ENCODE data around the gene PYDC2. TPM values are rescaled to one million over a fixed set of nuclear protein-coding genes. Genes with fewer than 3 reads are reported as not detected.

The PYDC2 gene
- total and polyA plus RNA-seq, 2 experiments from 2014 or later, result not detected

- no peaks in the 10 kb centered on the region for H3K36me3 ChIP-seq
- no peak overlapping the region for H3K4me3 ChIP-seq
- no peak for DNase-seq (ENCODE audit: low read depth in 1 of 2, low spot score in 1 of 2)
- H3K9me3 ChIP-seq (ENCODE audit: low read depth), result no peaks in the 10 kb centered on the region
- TF ChIP-seq CTCF (IDR thresholded peaks at IDR 0.05; ENCODE audit: low read depth, low read length), result no peak
- H3K27ac ChIP-seq, result no peak overlapping the region
- H3K27me3 ChIP-seq, result no peaks in the 10 kb centered on the region
- no peaks in the 10 kb centered on the region for H3K4me1 ChIP-seq (ENCODE audit: low read depth)
Measured at GRCh38 chr3:191440532-191440931, 20.4 kb upstream of the PYDC2 start.

- H3K4me1 ChIP-seq (ENCODE audit: low read depth), result no peaks in the 10 kb centered on the region
- no peak for DNase-seq (ENCODE audit: low read depth in 1 of 2, low spot score in 1 of 2)
- no peak overlapping the region for H3K4me3 ChIP-seq
- no peak for TF ChIP-seq CTCF (IDR thresholded peaks at IDR 0.05; ENCODE audit: low read depth, low read length)
- H3K36me3 ChIP-seq, result no peaks in the 10 kb centered on the region
- H3K27me3 ChIP-seq, result no peaks in the 10 kb centered on the region
- H3K27ac ChIP-seq, result no peak overlapping the region
- no peaks in the 10 kb centered on the region for H3K9me3 ChIP-seq (ENCODE audit: low read depth)
Measured at GRCh38 chr3:191441687-191442086, 19.3 kb upstream of the PYDC2 start.

- H3K27ac ChIP-seq, result no peak overlapping the region
- H3K9me3 ChIP-seq (ENCODE audit: low read depth), result no peaks in the 10 kb centered on the region
- no peak for TF ChIP-seq CTCF (IDR thresholded peaks at IDR 0.05; ENCODE audit: low read depth, low read length)
- DNase-seq (ENCODE audit: low read depth in 1 of 2, low spot score in 1 of 2), result no peak
- H3K4me3 ChIP-seq, result no peak overlapping the region
- no peaks in the 10 kb centered on the region for H3K27me3 ChIP-seq
- no peaks in the 10 kb centered on the region for H3K36me3 ChIP-seq
- no peaks in the 10 kb centered on the region for H3K4me1 ChIP-seq (ENCODE audit: low read depth)
Measured at GRCh38 chr3:191444569-191444968, 16.4 kb upstream of the PYDC2 start.

- TF ChIP-seq CTCF (IDR thresholded peaks at IDR 0.05; ENCODE audit: low read depth, low read length), result no peak
- no peaks in the 10 kb centered on the region for H3K36me3 ChIP-seq
- no peak overlapping the region for H3K27ac ChIP-seq
- no peaks in the 10 kb centered on the region for H3K4me1 ChIP-seq (ENCODE audit: low read depth)
- DNase-seq (ENCODE audit: low read depth in 1 of 2, low spot score in 1 of 2), result no peak
- no peak overlapping the region for H3K4me3 ChIP-seq
- H3K9me3 ChIP-seq (ENCODE audit: low read depth), result no peaks in the 10 kb centered on the region
- no peaks in the 10 kb centered on the region for H3K27me3 ChIP-seq
Measured at GRCh38 chr3:191449256-191449655, 11.7 kb upstream of the PYDC2 start.

GRCh38 chr3:191455257-191455952 lies 5.6 kb upstream of the PYDC2 start:
- TF ChIP-seq CTCF (IDR thresholded peaks at IDR 0.05; ENCODE audit: low read depth, low read length), result no peak
- Histone ChIP-seq H3K9me3 (ENCODE audit: low read depth) (no peaks in the 10 kb centered on the region), H3K27me3 (no peaks in the 10 kb centered on the region), H3K4me1 (ENCODE audit: low read depth) (no peaks in the 10 kb centered on the region), H3K36me3 (no peaks in the 10 kb centered on the region), H3K4me3 (no peak overlapping the region), H3K27ac (no peak overlapping the region)
- DNase-seq (ENCODE audit: low read depth in 1 of 2, low spot score in 1 of 2), result peak in 1 of 2 donors; percentile 3

Data from cardiac muscle cell (in vitro differentiated cells and primary cell).